HG03280 (cell line): Measurements from ENCODE around the gene PSTK.

Experiments used
- ATAC-seq: cut with Tn5 transposase; IDR thresholded peaks from one replicate; pipeline ENCODE4 v1.9.1; 2021; ENCODE audit warnings: mild to moderate bottlenecking, moderate library complexity; ENCODE audit not compliant: unreplicated experiment

PSTK gene

GRCh38 chr10:122980209-122981065, at the start of gene PSTK:
TSS of gene PSTK (plus strand) at chr10:122980401. CDS start at chr10:122980480, 79 bp downstream.
- ATAC-seq, result peak; percentile 97

- ATAC-seq, result no peak
These were observed 48.9 kb upstream of the PSTK start for GRCh38 chr10:122931088-122931906.

GRCh38 chr10:122939133-122939855, 40.9 kb upstream of the PSTK start:
- ATAC-seq, result no peak

GRCh38 chr10:122939856-122940543, 40.2 kb upstream of the PSTK start:
- ATAC-seq, result no peak

- ATAC-seq, result no peak
These were observed 30.9 kb upstream of the PSTK start for GRCh38 chr10:122949296-122949695.

- peak; percentile 99 for ATAC-seq
These were observed 26.1 kb upstream of the PSTK start, which contains the start of gene C10orf88 for GRCh38 chr10:122953902-122954730. TSS of gene C10orf88 (minus strand) at chr10:122954227. CDS start at chr10:122954178, 49 bp downstream.

GRCh38 chr10:122954731-122955050, 25.5 kb upstream of the PSTK start:
- ATAC-seq, result no peak

GRCh38 chr10:122955892-122956291, 24.3 kb upstream of the PSTK start:
- no peak for ATAC-seq

- ATAC-seq, result no peak
These were observed 22.7 kb upstream of the PSTK start for GRCh38 chr10:122957474-122957873.

- ATAC-seq, result no peak
These were observed 17.8 kb upstream of the PSTK start for GRCh38 chr10:122962405-122962804.

- ATAC-seq, result no peak
These were observed 13.3 kb upstream of the PSTK start for GRCh38 chr10:122966879-122967278.

GRCh38 chr10:122968698-122969097, 11.5 kb upstream of the PSTK start:
- no peak for ATAC-seq

GRCh38 chr10:122974023-122974422, 6.2 kb upstream of the PSTK start:
- no peak for ATAC-seq

GRCh38 chr10:122974543-122975064, 5.6 kb upstream of the PSTK start:
- no peak for ATAC-seq

GRCh38 chr10:122981066-122981464, 864 bp downstream of the PSTK start:
- no peak for ATAC-seq

GRCh38 chr10:122983898-122984297, 3.7 kb downstream of the PSTK start:
- no peak for ATAC-seq

GRCh38 chr10:122984708-122985107, 4.5 kb downstream of the PSTK start:
- ATAC-seq, result no peak

- ATAC-seq, result no peak
These were observed 6.1 kb downstream of the PSTK start for GRCh38 chr10:122986335-122986734.

GRCh38 chr10:122988501-122988900, 8.3 kb downstream of the PSTK start:
- no peak for ATAC-seq

- ATAC-seq, result no peak
These were observed 10.1 kb downstream of the PSTK start for GRCh38 chr10:122990278-122990677.
